Ascending aorta (tissue), 2 donors: Measurements from ENCODE around the gene CEP44. TPM values are rescaled to one million over a fixed set of nuclear protein-coding genes. Genes with fewer than 3 reads are reported as not detected.

Source experiments
- DNase-seq, 2 donors: peaks; one replicate each; pipeline ENCODE4 v3.0.0-alpha.2; 2019; ENCODE audit warnings: low spot score in 2 of 2
- H3K27ac ChIP-seq, 2 donors: fragments of 200-600 bp; sonication (generic); one replicate each; pipeline ENCODE4 v1.5.1; 2016 to 2017; ENCODE audit warnings: mild to moderate bottlenecking in 1 of 2
- H3K27me3 ChIP-seq: fragments of 200-600 bp; sonication (generic); one replicate; pipeline ENCODE4 v1.5.1; 2017
- H3K36me3 ChIP-seq, 2 donors: fragments of 200-600 bp; sonication (generic); one replicate each; pipeline ENCODE4 v1.5.1; 2016
- H3K4me1 ChIP-seq, 2 donors: fragments of 200-600 bp; sonication (generic); one replicate each; pipeline ENCODE4 v1.5.1; 2016 to 2017; ENCODE audit warnings: mild to moderate bottlenecking in 1 of 2
- H3K4me3 ChIP-seq, 2 donors: fragments of 200-600 bp; sonication (generic); one replicate each; pipeline ENCODE4 v1.5.1; 2016 to 2017; ENCODE audit warnings: mild to moderate bottlenecking in 1 of 2
- H3K9me3 ChIP-seq, 2 donors: fragments of 200-600 bp; sonication (generic); one replicate each; pipeline ENCODE4 v1.5.1; 2016
- CTCF ChIP-seq, 3 experiments: fragments of 200-600 bp in 2 of 3; fragments of 450-650 bp in 1 of 3; sonication (generic) in 2 of 3; IDR thresholded peaks; one replicate each; pipeline ENCODE4 v1.5.1; 2016 to 2019; ENCODE audit warnings: antibody characterized with exemption in 3 of 3, mild to moderate bottlenecking in 1 of 3, moderate library complexity in 1 of 3
- intact Hi-C: fragments of 100-400 bp; cut with DNase I; formaldehyde crosslinking; loops from one replicate; pipeline ENCODE4 v1.15.1; 2023
- total RNA-seq: library from RNA; depleted of rRNA; stranded (reverse); fragments of >200 nt; gene quantifications from one replicate; pipeline ENCODE4 v1.1.0, GENCODE V29; 2016

The CEP44 gene
- total RNA-seq, 1 donor from 2014 or later, result 5.7 TPM

DNA sequence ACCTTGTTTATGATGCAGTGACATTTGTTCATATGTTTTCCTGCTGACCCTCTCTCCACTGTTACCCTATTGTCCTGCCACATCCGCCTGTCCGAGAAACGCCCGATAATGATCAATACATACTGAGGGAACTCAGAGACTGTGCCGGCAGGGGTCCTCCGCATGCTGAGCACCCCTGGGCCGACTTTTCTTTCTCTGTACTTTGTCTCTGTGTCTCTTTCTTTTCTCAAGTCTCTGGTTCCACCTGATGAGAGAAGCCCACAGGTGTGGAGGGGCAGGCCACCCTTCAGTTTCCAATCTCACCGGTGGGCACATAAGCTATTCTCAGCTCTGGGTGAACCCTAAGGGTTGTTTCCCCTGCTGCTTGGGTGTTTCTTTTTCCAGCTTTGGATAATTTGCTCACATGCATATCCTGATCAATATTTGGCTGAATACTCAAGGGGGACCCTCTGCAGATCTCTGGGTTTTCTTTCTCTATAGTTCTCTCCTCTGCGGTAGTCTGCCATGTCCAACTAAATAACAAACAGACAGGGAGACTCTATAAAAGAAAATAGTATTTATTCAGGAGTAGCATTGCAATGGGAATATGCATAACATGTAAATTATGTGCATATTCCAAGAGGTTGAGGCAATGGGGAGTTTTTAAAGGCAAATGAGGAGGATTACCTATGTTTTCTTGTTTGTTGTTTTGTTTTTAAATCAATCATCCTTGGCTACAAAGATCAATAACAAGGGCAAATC, 97.2 kb downstream of the CEP44 start:
- intact Hi-C loops, result no loop called here
- Histone ChIP-seq H3K9me3 (no peaks in the 10 kb centered on the region), H3K27ac (no peak overlapping the region), H3K27me3 (no peaks in the 10 kb centered on the region), H3K36me3 (no peaks in the 10 kb centered on the region), H3K4me1 (no peaks in the 10 kb centered on the region), H3K4me3 (no peak overlapping the region)
- DNase-seq, result no peak
- no peak for TF ChIP-seq CTCF (IDR thresholded peaks at IDR 0.05)

- no peaks in the 10 kb centered on the region for H3K36me3 ChIP-seq
- H3K27me3 ChIP-seq, result no peaks in the 10 kb centered on the region
- no peaks in the 10 kb centered on the region for H3K4me1 ChIP-seq
- TF ChIP-seq CTCF (IDR thresholded peaks at IDR 0.05), result no peak
- H3K27ac ChIP-seq, result no peak overlapping the region
- DNase-seq, result no peak
- intact Hi-C loops, result no loop called here
- no peaks in the 10 kb centered on the region for H3K9me3 ChIP-seq
- no peak overlapping the region for H3K4me3 ChIP-seq
Measured at GRCh38 chr4:174381440-174381800, 97.7 kb downstream of the CEP44 start.

Other genes with a start within 250 kb of the CEP44 start
- 15.5 TPM for gene FBXO8, start 244 bp upstream of the CEP44 start, total RNA-seq
- gene HPGD, start 238.6 kb downstream of the CEP44 start, total RNA-seq, result 4.2 TPM